Liver (tissue), 10 donors: ENCODE results near the gene DLGAP4. TPM values are rescaled to one million over a fixed set of nuclear protein-coding genes. Genes with fewer than 3 reads are reported as not detected.

Source experiments
- DNase-seq: peaks from one replicate; pipeline ENCODE4 v3.0.0-alpha.2; 2017; ENCODE audit warnings: low spot score
- H3K27ac ChIP-seq, 2 donors: one replicate each; pipeline ENCODE4 v1.7.0; 2013; ENCODE audit warnings: inconsistent platforms in 2 of 2, low read length in 2 of 2, control low read depth in 1 of 2, low read depth in 1 of 2, mild to moderate bottlenecking in 1 of 2
- H3K27me3 ChIP-seq, 4 donors: one replicate each; pipeline versions ENCODE4 v1.6.1 to v1.7.0; 2013; ENCODE audit warnings: low read length in 3 of 4, inconsistent platforms in 1 of 4, mild to moderate bottlenecking in 1 of 4, moderate library complexity in 1 of 4; ENCODE audit not compliant: control insufficient read depth in 4 of 4, insufficient read depth in 4 of 4
- H3K36me3 ChIP-seq, 4 donors: one replicate each; pipeline versions ENCODE4 v1.6.1 to v1.7.0; 2013; ENCODE audit warnings: low read length in 3 of 4, mild to moderate bottlenecking in 3 of 4, low read depth in 1 of 4, moderate library complexity in 1 of 4; ENCODE audit not compliant: control insufficient read depth in 4 of 4, insufficient read depth in 3 of 4
- H3K4me1 ChIP-seq, 4 donors: one replicate each; pipeline versions ENCODE4 v1.6.1 to v1.7.0; 2013; ENCODE audit warnings: low read length in 3 of 4, mild to moderate bottlenecking in 3 of 4, moderate library complexity in 1 of 4; ENCODE audit not compliant: control insufficient read depth in 4 of 4, insufficient read depth in 4 of 4
- H3K4me3 ChIP-seq, 3 donors: one replicate each; pipeline versions ENCODE4 v1.6.1 to v1.7.0; 2013; ENCODE audit warnings: low read length in 3 of 3, control low read depth in 1 of 3, low read depth in 1 of 3, mild to moderate bottlenecking in 1 of 3
- H3K9ac ChIP-seq, 2 donors: one replicate each; pipeline ENCODE4 v1.7.0; 2013; ENCODE audit warnings: low read length in 2 of 2, mild to moderate bottlenecking in 2 of 2, moderate library complexity in 2 of 2, control low read depth in 1 of 2, low read depth in 1 of 2
- H3K9me3 ChIP-seq, 4 donors: one replicate each; pipeline versions ENCODE4 v1.6.1 to v1.7.0; 2013; ENCODE audit warnings: low read length in 3 of 4; ENCODE audit not compliant: control insufficient read depth in 4 of 4
- EGR1 ChIP-seq, 2 donors: IDR thresholded peaks; 2 replicates each; pipeline ENCODE4 v1.6.1; 2016 to 2018; ENCODE audit warnings: antibody characterized with exemption in 2 of 2, low read depth in 2 of 2
- FOXA1 ChIP-seq: IDR thresholded peaks from 2 replicates; pipeline ENCODE4 v1.6.1; 2016; ENCODE audit warnings: antibody characterized with exemption
- FOXA2 ChIP-seq: IDR thresholded peaks from 2 replicates; pipeline ENCODE4 v1.6.1; 2016; ENCODE audit warnings: antibody characterized with exemption
- GABPA ChIP-seq, 2 donors: IDR thresholded peaks in 1 of 2; conservative IDR thresholded peaks in 1 of 2; 2 replicates each; pipeline ENCODE4 v1.6.1; 2016; ENCODE audit warnings: antibody characterized with exemption in 2 of 2, mild to moderate bottlenecking in 1 of 2, moderate library complexity in 1 of 2
- JUND ChIP-seq, 2 donors: IDR thresholded peaks; 2 replicates each; pipeline ENCODE4 v1.6.1; 2016; ENCODE audit warnings: antibody characterized with exemption in 2 of 2
- NR2F2 ChIP-seq: IDR thresholded peaks from 2 replicates; pipeline ENCODE4 v1.6.1; 2016; ENCODE audit warnings: antibody characterized with exemption
- RAD21 ChIP-seq, 2 donors: IDR thresholded peaks; 2 replicates each; pipeline ENCODE4 v1.6.1; 2016; ENCODE audit warnings: antibody characterized with exemption in 2 of 2, mild to moderate bottlenecking in 2 of 2
- RXRA ChIP-seq, 2 donors: IDR thresholded peaks; 2 replicates each; pipeline ENCODE4 v1.6.1; 2017 to 2018; ENCODE audit warnings: antibody characterized with exemption in 2 of 2, mild to moderate bottlenecking in 1 of 2
- SP1 ChIP-seq: IDR thresholded peaks from 2 replicates; pipeline ENCODE4 v1.6.1; 2018; ENCODE audit warnings: antibody characterized with exemption, mild to moderate bottlenecking
- WGBS: extraction: QIAGEN DNeasy Blood & Tissue Kit; methylation state at CpG from one replicate; pipeline ENCODE4 v1.1.7; 2013; 5-methylcytosine and 5-hydroxymethylcytosine counted together
- polyA plus RNA-seq, 2 donors: library from polyadenylated mRNA; stranded (reverse) in 1 of 2; unstranded in 1 of 2; fragments of 200-250 nt in 1 of 2; fragments of >200 nt in 1 of 2; fragmentation: Nextera tagmentation in 1 of 2; extraction: Ambion mirVana in 1 of 2; gene quantifications; one replicate each; pipeline versions ENCODE4 v1.2.1 to v1.2.3, GENCODE V29; 2013 to 2015
- small RNA-seq: library from RNA; depleted of rRNA; stranded (forward); fragments of <200 nt; gene quantifications from one replicate; pipeline ENCODE3, GENCODE V24; 2014
- total RNA-seq, 2 donors: library from RNA; depleted of rRNA; stranded (reverse); fragments of >200 nt; gene quantifications; one replicate each; pipeline ENCODE4 v1.2.3, GENCODE V29; 2014
- TF ChIP-seq, protein P1 (sequence below): IDR thresholded peaks from 2 replicates; pipeline ENCODE4 v1.6.1; 2016; ENCODE audit warnings: antibody characterized with exemption
- TF ChIP-seq, protein P2 (sequence below): IDR thresholded peaks from 2 replicates; pipeline ENCODE4 v1.6.1; 2016; ENCODE audit warnings: antibody characterized with exemption
- TF ChIP-seq, protein P3 (sequence below): fragments of 150-350 bp; IDR thresholded peaks from 2 replicates; pipeline ENCODE4 v1.5.1; 2017; ENCODE audit warnings: improper control_type of control experiment, low read depth, low read length; ENCODE audit not compliant: missing input control
- TF ChIP-seq, protein P4 (sequence below): IDR thresholded peaks from 2 replicates; pipeline ENCODE4 v1.6.1; 2016; ENCODE audit warnings: antibody characterized with exemption, mild to moderate bottlenecking
- donor health status: healthy.
- donor health status: healthy.
- donor health status: healthy.
- donor health status: healthy.
- donor health status: healthy.

The DLGAP4 gene
- total and polyA plus RNA-seq, 4 donors = 2.9 to 18.7 (median 11.2) TPM

DNA sequence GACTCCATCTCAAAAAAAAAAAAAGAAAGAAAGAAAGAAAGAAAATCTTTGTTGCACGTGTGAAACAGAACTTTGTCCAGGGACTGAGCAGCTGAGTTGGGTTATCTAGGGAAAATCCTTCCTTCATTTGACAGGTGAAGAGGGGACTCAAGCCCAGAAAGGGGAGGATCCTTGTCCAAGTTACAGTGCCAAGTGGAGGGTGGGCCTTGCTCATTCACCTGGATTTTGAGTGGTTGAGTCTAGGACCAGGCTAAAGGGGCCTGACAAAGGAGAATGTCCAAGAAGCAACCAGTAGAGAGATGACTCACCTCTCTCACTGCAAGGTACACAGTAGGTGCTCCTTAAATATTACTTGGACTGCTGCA, 269.9 kb downstream of the DLGAP4 start:
- TF ChIP-seq, protein P1, sequence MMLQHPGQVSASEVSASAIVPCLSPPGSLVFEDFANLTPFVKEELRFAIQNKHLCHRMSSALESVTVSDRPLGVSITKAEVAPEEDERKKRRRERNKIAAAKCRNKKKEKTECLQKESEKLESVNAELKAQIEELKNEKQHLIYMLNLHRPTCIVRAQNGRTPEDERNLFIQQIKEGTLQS = no peak
- TF ChIP-seq, protein P2, sequence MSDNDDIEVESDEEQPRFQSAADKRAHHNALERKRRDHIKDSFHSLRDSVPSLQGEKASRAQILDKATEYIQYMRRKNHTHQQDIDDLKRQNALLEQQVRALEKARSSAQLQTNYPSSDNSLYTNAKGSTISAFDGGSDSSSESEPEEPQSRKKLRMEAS = no peak
- TF ChIP-seq SP1 = no peak
- TF ChIP-seq JUND (IDR thresholded peaks at IDR 0.05) = no peak
- no peak for TF ChIP-seq GABPA (IDR thresholded peaks at IDR 0.05 in 1 of 2, conservative IDR thresholded peaks at IDR 0.05 in 1 of 2)
- TF ChIP-seq, protein P3, sequence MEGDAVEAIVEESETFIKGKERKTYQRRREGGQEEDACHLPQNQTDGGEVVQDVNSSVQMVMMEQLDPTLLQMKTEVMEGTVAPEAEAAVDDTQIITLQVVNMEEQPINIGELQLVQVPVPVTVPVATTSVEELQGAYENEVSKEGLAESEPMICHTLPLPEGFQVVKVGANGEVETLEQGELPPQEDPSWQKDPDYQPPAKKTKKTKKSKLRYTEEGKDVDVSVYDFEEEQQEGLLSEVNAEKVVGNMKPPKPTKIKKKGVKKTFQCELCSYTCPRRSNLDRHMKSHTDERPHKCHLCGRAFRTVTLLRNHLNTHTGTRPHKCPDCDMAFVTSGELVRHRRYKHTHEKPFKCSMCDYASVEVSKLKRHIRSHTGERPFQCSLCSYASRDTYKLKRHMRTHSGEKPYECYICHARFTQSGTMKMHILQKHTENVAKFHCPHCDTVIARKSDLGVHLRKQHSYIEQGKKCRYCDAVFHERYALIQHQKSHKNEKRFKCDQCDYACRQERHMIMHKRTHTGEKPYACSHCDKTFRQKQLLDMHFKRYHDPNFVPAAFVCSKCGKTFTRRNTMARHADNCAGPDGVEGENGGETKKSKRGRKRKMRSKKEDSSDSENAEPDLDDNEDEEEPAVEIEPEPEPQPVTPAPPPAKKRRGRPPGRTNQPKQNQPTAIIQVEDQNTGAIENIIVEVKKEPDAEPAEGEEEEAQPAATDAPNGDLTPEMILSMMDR = no peak
- no peak for TF ChIP-seq NR2F2
- TF ChIP-seq, protein P4, sequence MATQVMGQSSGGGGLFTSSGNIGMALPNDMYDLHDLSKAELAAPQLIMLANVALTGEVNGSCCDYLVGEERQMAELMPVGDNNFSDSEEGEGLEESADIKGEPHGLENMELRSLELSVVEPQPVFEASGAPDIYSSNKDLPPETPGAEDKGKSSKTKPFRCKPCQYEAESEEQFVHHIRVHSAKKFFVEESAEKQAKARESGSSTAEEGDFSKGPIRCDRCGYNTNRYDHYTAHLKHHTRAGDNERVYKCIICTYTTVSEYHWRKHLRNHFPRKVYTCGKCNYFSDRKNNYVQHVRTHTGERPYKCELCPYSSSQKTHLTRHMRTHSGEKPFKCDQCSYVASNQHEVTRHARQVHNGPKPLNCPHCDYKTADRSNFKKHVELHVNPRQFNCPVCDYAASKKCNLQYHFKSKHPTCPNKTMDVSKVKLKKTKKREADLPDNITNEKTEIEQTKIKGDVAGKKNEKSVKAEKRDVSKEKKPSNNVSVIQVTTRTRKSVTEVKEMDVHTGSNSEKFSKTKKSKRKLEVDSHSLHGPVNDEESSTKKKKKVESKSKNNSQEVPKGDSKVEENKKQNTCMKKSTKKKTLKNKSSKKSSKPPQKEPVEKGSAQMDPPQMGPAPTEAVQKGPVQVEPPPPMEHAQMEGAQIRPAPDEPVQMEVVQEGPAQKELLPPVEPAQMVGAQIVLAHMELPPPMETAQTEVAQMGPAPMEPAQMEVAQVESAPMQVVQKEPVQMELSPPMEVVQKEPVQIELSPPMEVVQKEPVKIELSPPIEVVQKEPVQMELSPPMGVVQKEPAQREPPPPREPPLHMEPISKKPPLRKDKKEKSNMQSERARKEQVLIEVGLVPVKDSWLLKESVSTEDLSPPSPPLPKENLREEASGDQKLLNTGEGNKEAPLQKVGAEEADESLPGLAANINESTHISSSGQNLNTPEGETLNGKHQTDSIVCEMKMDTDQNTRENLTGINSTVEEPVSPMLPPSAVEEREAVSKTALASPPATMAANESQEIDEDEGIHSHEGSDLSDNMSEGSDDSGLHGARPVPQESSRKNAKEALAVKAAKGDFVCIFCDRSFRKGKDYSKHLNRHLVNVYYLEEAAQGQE = no peak
- no peak for TF ChIP-seq RAD21 (IDR thresholded peaks at IDR 0.05)
- TF ChIP-seq FOXA2 = no peak
- TF ChIP-seq EGR1 (IDR thresholded peaks at IDR 0.05; ENCODE audit: low read depth in 2 of 2) = no peak
- TF ChIP-seq FOXA1 = no peak
- TF ChIP-seq RXRA (IDR thresholded peaks at IDR 0.05) = no peak
- no peaks in the 10 kb centered on the region for H3K9me3 ChIP-seq
- 66% methylated on average over 1 of the region's 1 CpG for WGBS
- no peak overlapping the region for H3K4me3 ChIP-seq
- peaks cover 4 to 11% (median 9%) of the 10 kb centered on the region in 4 donors for H3K36me3 ChIP-seq
- H3K4me1 ChIP-seq = peaks cover 6 to 24% (median 14%) of the 10 kb centered on the region in 4 donors
- H3K27ac ChIP-seq = no peak overlapping the region
- no peaks in the 10 kb centered on the region for H3K27me3 ChIP-seq
- no peak for DNase-seq
- H3K9ac ChIP-seq = no peak overlapping the region

Small RNAs within 50 kb of the gene (small RNA-seq; reads per million reads assigned to genes)
- gene RF00017 = not detected

Other genes starting within 250 kb of the DLGAP4 start
- gene EPB41L1, start 151.6 kb upstream of the DLGAP4 start, total RNA-seq = 1 to 10 TPM; 3.4 to 5.2 TPM
- 10 to 100 TPM in 1 of 2 donors, 1 to 10 TPM in 1; 2.4 to 11.9 TPM for gene EPB41L1, start 151.6 kb upstream of the DLGAP4 start, polyA plus RNA-seq
- 10 to 100 TPM; 14.1 to 17.9 TPM for gene AAR2, start 69.9 kb upstream of the DLGAP4 start, total RNA-seq
- 10 to 100 TPM; 16.9 to 17.8 TPM for gene AAR2, start 69.9 kb upstream of the DLGAP4 start, polyA plus RNA-seq
- 1 to 10 TPM in 1 of 2 donors, under 1 TPM in 1; 0.98 to 5.4 TPM for gene MYL9, start 235.2 kb downstream of the DLGAP4 start, total RNA-seq
- gene MYL9, start 235.2 kb downstream of the DLGAP4 start, polyA plus RNA-seq = 10 to 100 TPM in 1 of 2 donors, 1 to 10 TPM in 1; 9.9 to 27.0 TPM